Ishikawa (cell line): Measurements from ENCODE around the gene CIROP.

Experiments used
- CEBPB ChIP-seq: IDR thresholded peaks from 2 replicates; pipeline ENCODE4 v1.6.1; 2012
- EP300 ChIP-seq: IDR thresholded peaks from 2 replicates; pipeline ENCODE4 v1.6.1; 2012; ENCODE audit warnings: borderline replicate concordance
- NFIC ChIP-seq: IDR thresholded peaks from 2 replicates; pipeline ENCODE4 v1.6.1; 2012
- RAD21 ChIP-seq: IDR thresholded peaks from 2 replicates; pipeline ENCODE4 v1.6.1; 2012; ENCODE audit warnings: low read depth
- TAF1 ChIP-seq: IDR thresholded peaks from 2 replicates; pipeline ENCODE4 v1.6.1; 2012; ENCODE audit warnings: low read depth, mild to moderate bottlenecking
- TCF12 ChIP-seq: IDR thresholded peaks from 2 replicates; pipeline ENCODE4 v1.6.1; 2012; ENCODE audit warnings: low read depth
- TEAD4 ChIP-seq: IDR thresholded peaks from 2 replicates; pipeline ENCODE4 v1.6.1; 2012
- YY1 ChIP-seq: IDR thresholded peaks from 2 replicates; pipeline ENCODE4 v1.6.1; 2012; ENCODE audit warnings: low read depth
- TF ChIP-seq, protein P1 (sequence below): IDR thresholded peaks from 2 replicates; pipeline ENCODE4 v1.6.1; 2012; ENCODE audit warnings: low read depth, mild to moderate bottlenecking

DNA sequence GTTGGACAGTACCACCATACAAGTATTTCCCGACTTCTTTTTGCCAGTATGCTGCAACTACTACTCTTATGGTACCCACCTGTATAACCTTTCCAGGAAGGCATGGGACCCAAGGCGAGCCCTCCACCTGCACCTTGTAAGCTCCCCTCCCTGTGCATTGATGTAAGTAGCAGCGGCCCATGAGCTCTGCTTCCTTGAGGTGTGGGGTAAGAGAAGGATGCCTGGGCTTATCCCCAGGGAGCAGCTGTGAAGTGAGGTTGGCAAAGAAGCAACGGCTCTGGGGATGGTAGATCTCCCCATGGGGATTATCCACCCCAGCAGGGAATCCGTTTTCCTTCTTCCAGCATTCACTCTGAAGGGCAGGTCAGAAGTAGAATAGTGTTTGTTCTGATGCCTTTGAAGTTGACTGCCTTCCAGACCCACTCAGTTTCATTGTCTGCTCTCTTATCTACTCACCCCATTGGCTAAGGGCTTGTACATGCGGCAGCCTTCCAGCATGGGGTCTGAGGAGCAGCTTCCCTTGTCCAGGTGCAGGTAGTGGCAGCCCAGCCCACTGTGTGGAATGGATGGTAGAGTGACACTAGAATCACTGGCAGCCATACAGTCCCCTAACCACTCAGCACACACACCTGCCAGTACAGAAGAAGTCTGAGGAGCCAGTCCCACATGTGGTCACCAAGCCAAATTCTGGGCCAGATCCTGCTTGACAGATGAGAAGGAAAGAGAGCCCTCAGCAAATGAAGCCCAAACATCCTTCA, 3.4 kb downstream of the CIROP start:
- TF ChIP-seq TAF1 (no peak), CEBPB (no peak), TEAD4 (no peak), NFIC (no peak), RAD21 (no peak), YY1 (no peak), TCF12 (no peak), EP300 (no peak)
- TF ChIP-seq, protein P1, sequence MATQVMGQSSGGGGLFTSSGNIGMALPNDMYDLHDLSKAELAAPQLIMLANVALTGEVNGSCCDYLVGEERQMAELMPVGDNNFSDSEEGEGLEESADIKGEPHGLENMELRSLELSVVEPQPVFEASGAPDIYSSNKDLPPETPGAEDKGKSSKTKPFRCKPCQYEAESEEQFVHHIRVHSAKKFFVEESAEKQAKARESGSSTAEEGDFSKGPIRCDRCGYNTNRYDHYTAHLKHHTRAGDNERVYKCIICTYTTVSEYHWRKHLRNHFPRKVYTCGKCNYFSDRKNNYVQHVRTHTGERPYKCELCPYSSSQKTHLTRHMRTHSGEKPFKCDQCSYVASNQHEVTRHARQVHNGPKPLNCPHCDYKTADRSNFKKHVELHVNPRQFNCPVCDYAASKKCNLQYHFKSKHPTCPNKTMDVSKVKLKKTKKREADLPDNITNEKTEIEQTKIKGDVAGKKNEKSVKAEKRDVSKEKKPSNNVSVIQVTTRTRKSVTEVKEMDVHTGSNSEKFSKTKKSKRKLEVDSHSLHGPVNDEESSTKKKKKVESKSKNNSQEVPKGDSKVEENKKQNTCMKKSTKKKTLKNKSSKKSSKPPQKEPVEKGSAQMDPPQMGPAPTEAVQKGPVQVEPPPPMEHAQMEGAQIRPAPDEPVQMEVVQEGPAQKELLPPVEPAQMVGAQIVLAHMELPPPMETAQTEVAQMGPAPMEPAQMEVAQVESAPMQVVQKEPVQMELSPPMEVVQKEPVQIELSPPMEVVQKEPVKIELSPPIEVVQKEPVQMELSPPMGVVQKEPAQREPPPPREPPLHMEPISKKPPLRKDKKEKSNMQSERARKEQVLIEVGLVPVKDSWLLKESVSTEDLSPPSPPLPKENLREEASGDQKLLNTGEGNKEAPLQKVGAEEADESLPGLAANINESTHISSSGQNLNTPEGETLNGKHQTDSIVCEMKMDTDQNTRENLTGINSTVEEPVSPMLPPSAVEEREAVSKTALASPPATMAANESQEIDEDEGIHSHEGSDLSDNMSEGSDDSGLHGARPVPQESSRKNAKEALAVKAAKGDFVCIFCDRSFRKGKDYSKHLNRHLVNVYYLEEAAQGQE: no peak
